Loucy (cell line): ENCODE results near the gene DISC1.

Source experiments
- H2AFZ ChIP-seq: fragments of 200-600 bp; sonication (generic); 2 replicates; pipeline ENCODE4 v1.6.0; 2016; ENCODE audit warnings: antibody characterized with exemption, mild to moderate bottlenecking, low read length, moderate library complexity
- H3F3A ChIP-seq: fragments of 200-600 bp; 2 replicates; pipeline ENCODE4 v1.6.0; 2016; ENCODE audit warnings: antibody characterized with exemption, low read depth, mild to moderate bottlenecking
- H3K27me3 ChIP-seq: fragments of 200-600 bp; sonication (generic); 2 replicates; pipeline ENCODE4 v1.6.1; 2014; ENCODE audit warnings: low read length, mild to moderate bottlenecking; ENCODE audit not compliant: insufficient read depth, poor library complexity, severe bottlenecking
- H3K36me3 ChIP-seq: fragments of 200-600 bp; sonication (generic); 2 replicates; pipeline ENCODE4 v1.6.1; 2016; ENCODE audit warnings: low read length; ENCODE audit not compliant: insufficient read depth
- H3K4me1 ChIP-seq: fragments of 200-600 bp; sonication (generic); 2 replicates; pipeline ENCODE4 v1.5.1; 2014; ENCODE audit warnings: low read length, mild to moderate bottlenecking; ENCODE audit not compliant: insufficient read depth, poor library complexity, severe bottlenecking
- H3K4me2 ChIP-seq: fragments of 200-600 bp; sonication (generic); 2 replicates; pipeline ENCODE4 v1.6.0; 2014; ENCODE audit warnings: antibody characterized with exemption, low read length, low read depth, mild to moderate bottlenecking; ENCODE audit not compliant: poor library complexity, severe bottlenecking
- H3K4me3 ChIP-seq: fragments of 200-600 bp; sonication (generic); 2 replicates; pipeline ENCODE4 v1.5.1; 2014; ENCODE audit warnings: low read length, mild to moderate bottlenecking, mixed read lengths; ENCODE audit not compliant: poor library complexity, severe bottlenecking
- H3K79me2 ChIP-seq: fragments of 200-600 bp; sonication (generic); 2 replicates; pipeline ENCODE4 v1.6.1; 2014; ENCODE audit warnings: low read length; ENCODE audit not compliant: insufficient read depth
- H3K9ac ChIP-seq: fragments of 200-600 bp; sonication (generic); 2 replicates; pipeline ENCODE4 v1.6.0; 2014; ENCODE audit warnings: mild to moderate bottlenecking, low read depth, low read length, moderate library complexity; ENCODE audit not compliant: poor library complexity, severe bottlenecking
- H3K9me2 ChIP-seq: fragments of 200-600 bp; sonication (generic); replicated peaks from 2 replicates; pipeline ENCODE4 v1.6.1; 2016; ENCODE audit warnings: low read depth, low read length, mixed read lengths
- H3K9me3 ChIP-seq: fragments of 200-600 bp; sonication (generic); 2 replicates; pipeline ENCODE4 v1.6.1; 2014; ENCODE audit warnings: mild to moderate bottlenecking, antibody characterized with exemption, low read length, low read depth; ENCODE audit not compliant: insufficient read depth
- H4K20me1 ChIP-seq: fragments of 200-600 bp; sonication (generic); 2 replicates; pipeline ENCODE4 v1.6.0; 2014; ENCODE audit warnings: antibody characterized with exemption, low read length, mild to moderate bottlenecking; ENCODE audit not compliant: insufficient read depth, poor library complexity, severe bottlenecking
- EZH2phosphoT487 ChIP-seq: fragments of 200-600 bp; IDR thresholded peaks from 2 replicates; pipeline ENCODE4 v1.6.1; 2018; ENCODE audit warnings: antibody characterized with exemption, mild to moderate bottlenecking, moderate library complexity, borderline replicate concordance
- TF ChIP-seq, protein P1 (sequence below): fragments of 200-600 bp; sonication (generic); conservative IDR thresholded peaks from 2 replicates; pipeline ENCODE4 v1.5.1; 2014; ENCODE audit warnings: mild to moderate bottlenecking, antibody characterized with exemption, low read length

DISC1 gene

DNA sequence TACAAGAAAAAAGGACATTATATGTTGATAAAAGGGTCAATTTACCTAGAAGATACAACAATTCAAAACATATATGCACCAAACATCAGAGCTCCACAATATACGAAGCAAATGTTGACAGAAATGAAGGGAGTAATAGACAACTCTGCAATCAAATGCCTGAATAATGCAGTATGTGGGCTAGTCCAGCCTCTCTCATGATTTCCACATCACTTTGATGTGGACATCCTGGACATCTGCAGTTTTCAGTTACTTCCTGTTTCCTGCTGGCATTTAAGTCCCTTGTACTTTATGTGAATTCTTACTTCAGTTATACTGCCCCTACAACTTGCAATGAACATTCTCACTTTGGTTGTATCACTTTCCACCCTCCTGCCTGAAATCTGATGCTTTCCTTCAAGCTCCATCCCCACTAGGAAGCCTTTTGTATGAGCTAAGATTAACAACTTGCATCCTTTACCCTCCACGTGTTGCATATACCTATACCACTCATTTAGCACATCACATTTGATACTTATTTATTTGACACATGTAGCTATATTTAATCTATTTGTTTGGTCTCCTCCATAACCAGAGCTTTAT is 36.7 kb downstream of the DISC1 start:
- Histone ChIP-seq H3K4me3 (peak overlapping the region; percentile 62), H2AFZ (no peak overlapping the region), H3K9me3 (no peaks in the 10 kb centered on the region), H3K36me3 (no peaks in the 10 kb centered on the region), H3F3A (no peaks in the 10 kb centered on the region), H3K4me1 (peaks cover 60% of the 10 kb centered on the region), H3K9me2 (no peaks in the 10 kb centered on the region), H4K20me1 (no peaks in the 10 kb centered on the region), H3K9ac (peak overlapping the region; percentile 52), H3K27me3 (no peaks in the 10 kb centered on the region), H3K4me2 (peak overlapping the region; percentile 73), H3K79me2 (peaks cover 40% of the 10 kb centered on the region)
- no peak for TF ChIP-seq EZH2phosphoT487
- TF ChIP-seq, protein P1, sequence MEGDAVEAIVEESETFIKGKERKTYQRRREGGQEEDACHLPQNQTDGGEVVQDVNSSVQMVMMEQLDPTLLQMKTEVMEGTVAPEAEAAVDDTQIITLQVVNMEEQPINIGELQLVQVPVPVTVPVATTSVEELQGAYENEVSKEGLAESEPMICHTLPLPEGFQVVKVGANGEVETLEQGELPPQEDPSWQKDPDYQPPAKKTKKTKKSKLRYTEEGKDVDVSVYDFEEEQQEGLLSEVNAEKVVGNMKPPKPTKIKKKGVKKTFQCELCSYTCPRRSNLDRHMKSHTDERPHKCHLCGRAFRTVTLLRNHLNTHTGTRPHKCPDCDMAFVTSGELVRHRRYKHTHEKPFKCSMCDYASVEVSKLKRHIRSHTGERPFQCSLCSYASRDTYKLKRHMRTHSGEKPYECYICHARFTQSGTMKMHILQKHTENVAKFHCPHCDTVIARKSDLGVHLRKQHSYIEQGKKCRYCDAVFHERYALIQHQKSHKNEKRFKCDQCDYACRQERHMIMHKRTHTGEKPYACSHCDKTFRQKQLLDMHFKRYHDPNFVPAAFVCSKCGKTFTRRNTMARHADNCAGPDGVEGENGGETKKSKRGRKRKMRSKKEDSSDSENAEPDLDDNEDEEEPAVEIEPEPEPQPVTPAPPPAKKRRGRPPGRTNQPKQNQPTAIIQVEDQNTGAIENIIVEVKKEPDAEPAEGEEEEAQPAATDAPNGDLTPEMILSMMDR: no peak

DNA sequence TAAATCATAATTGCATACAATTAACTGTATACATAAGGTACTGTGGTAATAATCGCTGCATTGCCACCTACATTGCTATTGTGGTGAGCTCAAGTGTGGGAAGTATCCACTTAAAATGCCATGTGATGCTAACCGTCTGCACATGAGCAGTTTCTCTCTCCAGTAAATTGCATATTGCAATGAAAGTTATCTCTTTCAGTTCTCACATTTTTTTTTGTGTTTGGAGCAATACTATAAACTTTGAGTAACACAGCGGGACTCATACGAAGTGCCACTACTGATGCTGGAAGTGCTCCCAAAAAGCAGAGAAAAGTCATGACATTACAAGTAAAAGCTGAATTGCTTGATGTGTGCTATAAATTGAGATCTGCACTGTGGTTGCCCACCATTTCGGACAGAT is 38.5 kb downstream of the DISC1 start:
- H3K9me3 ChIP-seq: no peaks in the 10 kb centered on the region; the same call in 1 of the 2 replicates
- H3K4me3 ChIP-seq: no peak overlapping the region
- no peak overlapping the region for H3K9ac ChIP-seq
- H3K9me2 ChIP-seq: no peaks in the 10 kb centered on the region
- no peak overlapping the region for H2AFZ ChIP-seq
- no peak overlapping the region for H3K4me2 ChIP-seq
- no peaks in the 10 kb centered on the region for H3K27me3 ChIP-seq
- H3K4me1 ChIP-seq: peaks cover 57% of the 10 kb centered on the region
- H3F3A ChIP-seq: no peaks in the 10 kb centered on the region
- no peak for TF ChIP-seq EZH2phosphoT487
- TF ChIP-seq, protein P1: no peak
- H4K20me1 ChIP-seq: no peaks in the 10 kb centered on the region
- H3K79me2 ChIP-seq: peaks cover 36% of the 10 kb centered on the region
- no peaks in the 10 kb centered on the region for H3K36me3 ChIP-seq

DNA sequence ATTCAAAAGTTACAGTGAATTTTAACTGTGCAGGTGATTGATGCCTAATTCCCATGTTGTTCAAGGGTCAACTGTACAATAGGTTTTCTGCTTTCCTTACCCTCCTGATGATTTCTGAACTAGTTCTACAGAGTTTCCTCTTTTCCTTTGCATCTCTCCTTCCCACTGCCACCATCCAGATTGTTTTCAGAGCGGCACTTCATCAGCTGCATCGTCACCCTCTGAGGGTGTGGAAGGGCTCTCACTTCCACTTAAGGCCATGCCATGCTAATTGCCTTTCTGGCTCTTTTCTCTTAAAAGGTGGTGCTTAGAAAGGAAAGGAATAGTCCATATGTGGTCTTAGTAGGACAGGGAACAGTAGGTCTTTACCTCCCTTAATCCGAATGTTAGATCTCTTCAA is 39.1 kb downstream of the DISC1 start:
- H3K9me2 ChIP-seq: no peaks in the 10 kb centered on the region
- TF ChIP-seq, protein P1: no peak
- no peak for TF ChIP-seq EZH2phosphoT487
- peaks cover 57% of the 10 kb centered on the region for H3K4me1 ChIP-seq
- no peaks in the 10 kb centered on the region for H3K27me3 ChIP-seq
- no peaks in the 10 kb centered on the region for H3K36me3 ChIP-seq
- H3K79me2 ChIP-seq: peaks cover 35% of the 10 kb centered on the region
- H2AFZ ChIP-seq: no peak overlapping the region
- H3K9ac ChIP-seq: no peak overlapping the region
- no peaks in the 10 kb centered on the region for H3F3A ChIP-seq
- peaks cover 3% of the 10 kb centered on the region for H3K9me3 ChIP-seq
- H4K20me1 ChIP-seq: no peaks in the 10 kb centered on the region
- no peak overlapping the region for H3K4me2 ChIP-seq
- no peak overlapping the region for H3K4me3 ChIP-seq
